ENCODE data around the gene MIOX. TPM values are rescaled to one million over a fixed set of nuclear protein-coding genes. Genes with fewer than 3 reads are reported as not detected.
A peak's percentile ranks its signal among the peaks of the same experiment; 100 is the strongest.
"Not testable (repeated sequence)": the region's sequence is repeated elsewhere in the genome, so short reads cannot be mapped to it uniquely, and the experiment has no call there.

The MIOX gene
- total RNA-seq, 1 donor from 2014 or later, result not detected

- DNase-seq (ENCODE audit: low spot score), result no peak
These were observed 31.0 kb downstream of the MIOX start for GRCh38 chr22:50517495-50518260.

- DNase-seq (ENCODE audit: low spot score), result no peak
These were observed 31.9 kb downstream of the MIOX start for GRCh38 chr22:50518606-50519005.

- no peak for DNase-seq (ENCODE audit: low spot score)
These were observed 32.5 kb downstream of the MIOX start for GRCh38 chr22:50519151-50519550.

- not testable (repeated sequence) for DNase-seq (ENCODE audit: low spot score)
These were observed 33.5 kb downstream of the MIOX start for GRCh38 chr22:50520184-50520583.

GRCh38 chr22:50520826-50521453 lies 34.3 kb downstream of the MIOX start:
- DNase-seq (ENCODE audit: low spot score), result no peak

GRCh38 chr22:50521710-50522109 lies 35.1 kb downstream of the MIOX start:
- no peak for DNase-seq (ENCODE audit: low spot score)

GRCh38 chr22:50522208-50522805 lies 35.6 kb downstream of the MIOX start:
- no peak for DNase-seq (ENCODE audit: low spot score)

- no peak for DNase-seq (ENCODE audit: low spot score)
These were observed 36.3 kb downstream of the MIOX start for GRCh38 chr22:50522806-50523438.

- DNase-seq (ENCODE audit: low spot score), result no peak
These were observed 36.8 kb downstream of the MIOX start for GRCh38 chr22:50523458-50523805.

GRCh38 chr22:50523806-50524675 lies 37.4 kb downstream of the MIOX start:
- DNase-seq (ENCODE audit: low spot score), result peak; percentile 54

GRCh38 chr22:50524676-50525103 lies 38.0 kb downstream of the MIOX start:
- no peak for DNase-seq (ENCODE audit: low spot score)

GRCh38 chr22:50525104-50525857 lies 38.6 kb downstream of the MIOX start, which contains the start of gene SCO2:
SCO2 (minus strand) TSS chr22:50525598; CDS start chr22:50524411, 1,187 bp downstream.
- peak; percentile 97 for DNase-seq (ENCODE audit: low spot score)

- DNase-seq (ENCODE audit: low spot score), result no peak
These were observed 39.1 kb downstream of the MIOX start for GRCh38 chr22:50525858-50526107.

- DNase-seq (ENCODE audit: low spot score), result peak; percentile 88
These were observed 39.6 kb downstream of the MIOX start for GRCh38 chr22:50526108-50526833.

GRCh38 chr22:50526834-50527801 lies 40.5 kb downstream of the MIOX start:
- DNase-seq (ENCODE audit: low spot score), result no peak

GRCh38 chr22:50527921-50528681 lies 41.4 kb downstream of the MIOX start:
- no peak for DNase-seq (ENCODE audit: low spot score)

GRCh38 chr22:50528682-50529415 lies 42.2 kb downstream of the MIOX start:
- no peak for DNase-seq (ENCODE audit: low spot score)

Data from ureter (tissue), 1 donor.